Left ventricle myocardium inferior (tissue), 1 donor: ENCODE data around the gene USHBP1. TPM values are rescaled to one million over a fixed set of nuclear protein-coding genes. Genes with fewer than 3 reads are reported as not detected.

Experiments
- DNase-seq: peaks from one replicate; pipeline ENCODE4 v3.0.0-alpha.2; 2020
- H3K27ac ChIP-seq: fragments of 200-600 bp; replicated peaks from 2 replicates; pipeline ENCODE4 v1.8.0; 2021
- H3K27me3 ChIP-seq: fragments of 200-600 bp; 2 replicates; pipeline ENCODE4 v1.8.0; 2021; ENCODE audit warnings: low read depth
- H3K36me3 ChIP-seq: fragments of 200-600 bp; 2 replicates; pipeline ENCODE4 v1.8.0; 2021
- H3K4me1 ChIP-seq: fragments of 200-600 bp; 2 replicates; pipeline ENCODE4 v1.8.0; 2021
- H3K4me3 ChIP-seq: fragments of 200-600 bp; 2 replicates; pipeline ENCODE4 v1.8.0; 2021; ENCODE audit warnings: mild to moderate bottlenecking, moderate library complexity
- H3K9me3 ChIP-seq: fragments of 200-600 bp; replicated peaks from 2 replicates; pipeline ENCODE4 v1.8.0; 2021
- intact Hi-C: fragments of 100-400 bp; cut with micrococcal nuclease; formaldehyde crosslinking; loops from one replicate; pipeline ENCODE4 v1.11.0; 2022
- total RNA-seq: library from RNA; stranded (reverse); fragmentation: NEBNext Ultra II Directional; extraction: Animal tissue kit (Norgen Biotek cat#: 25700); gene quantifications from one replicate; pipeline ENCODE4 v1.2.1, GENCODE V29; 2021
- TF ChIP-seq, protein P1 (sequence below): fragments of 200-600 bp; IDR thresholded peaks from 2 replicates; pipeline ENCODE4 v1.8.0; 2021; ENCODE audit warnings: antibody characterized with exemption, mild to moderate bottlenecking, borderline replicate concordance
- donor health status: DM: no; HTN: yes; CAD: no; lungs with severe emphysema.

Gene USHBP1
- total RNA-seq, 1 donor from 2014 or later, result 7.0 TPM

DNA sequence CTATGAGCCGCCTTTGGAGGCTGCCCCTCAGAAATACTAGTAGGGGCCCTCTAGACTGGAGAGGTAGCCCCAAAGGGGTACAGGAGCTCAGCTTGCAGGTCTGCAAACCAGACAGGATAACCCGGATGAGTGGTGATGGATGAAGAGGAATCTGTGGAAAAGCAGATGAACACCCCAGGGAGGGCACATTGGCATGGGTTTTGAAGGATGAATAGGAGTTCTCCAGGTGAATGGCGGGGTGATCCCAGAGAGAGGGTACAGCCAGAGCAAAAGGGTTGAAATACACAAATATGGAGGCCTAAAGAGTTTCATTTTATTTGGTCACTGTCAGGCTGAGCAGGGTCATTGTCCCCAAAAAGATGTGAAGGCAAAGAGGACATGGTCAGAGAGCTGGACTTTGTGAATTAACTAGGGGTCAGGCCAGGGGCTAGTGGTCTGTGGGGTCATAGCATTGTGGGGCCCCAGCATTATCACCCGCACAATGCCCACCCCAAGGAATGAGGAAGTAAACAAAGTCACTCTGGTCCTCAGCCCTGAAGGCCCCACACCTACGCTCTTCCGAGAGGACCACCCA, 23.6 kb downstream of the USHBP1 start:
- intact Hi-C loops, result no loop called here
- Histone ChIP-seq H3K27ac (peak overlapping the region; percentile 93), H3K36me3 (peaks cover 30% of the 10 kb centered on the region), H3K9me3 (no peaks in the 10 kb centered on the region), H3K4me1 (peaks cover 58% of the 10 kb centered on the region), H3K27me3 (no peaks in the 10 kb centered on the region), H3K4me3 (no peak overlapping the region)
- TF ChIP-seq, protein P1, sequence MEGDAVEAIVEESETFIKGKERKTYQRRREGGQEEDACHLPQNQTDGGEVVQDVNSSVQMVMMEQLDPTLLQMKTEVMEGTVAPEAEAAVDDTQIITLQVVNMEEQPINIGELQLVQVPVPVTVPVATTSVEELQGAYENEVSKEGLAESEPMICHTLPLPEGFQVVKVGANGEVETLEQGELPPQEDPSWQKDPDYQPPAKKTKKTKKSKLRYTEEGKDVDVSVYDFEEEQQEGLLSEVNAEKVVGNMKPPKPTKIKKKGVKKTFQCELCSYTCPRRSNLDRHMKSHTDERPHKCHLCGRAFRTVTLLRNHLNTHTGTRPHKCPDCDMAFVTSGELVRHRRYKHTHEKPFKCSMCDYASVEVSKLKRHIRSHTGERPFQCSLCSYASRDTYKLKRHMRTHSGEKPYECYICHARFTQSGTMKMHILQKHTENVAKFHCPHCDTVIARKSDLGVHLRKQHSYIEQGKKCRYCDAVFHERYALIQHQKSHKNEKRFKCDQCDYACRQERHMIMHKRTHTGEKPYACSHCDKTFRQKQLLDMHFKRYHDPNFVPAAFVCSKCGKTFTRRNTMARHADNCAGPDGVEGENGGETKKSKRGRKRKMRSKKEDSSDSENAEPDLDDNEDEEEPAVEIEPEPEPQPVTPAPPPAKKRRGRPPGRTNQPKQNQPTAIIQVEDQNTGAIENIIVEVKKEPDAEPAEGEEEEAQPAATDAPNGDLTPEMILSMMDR, result no peak
- no peak for DNase-seq

DNA sequence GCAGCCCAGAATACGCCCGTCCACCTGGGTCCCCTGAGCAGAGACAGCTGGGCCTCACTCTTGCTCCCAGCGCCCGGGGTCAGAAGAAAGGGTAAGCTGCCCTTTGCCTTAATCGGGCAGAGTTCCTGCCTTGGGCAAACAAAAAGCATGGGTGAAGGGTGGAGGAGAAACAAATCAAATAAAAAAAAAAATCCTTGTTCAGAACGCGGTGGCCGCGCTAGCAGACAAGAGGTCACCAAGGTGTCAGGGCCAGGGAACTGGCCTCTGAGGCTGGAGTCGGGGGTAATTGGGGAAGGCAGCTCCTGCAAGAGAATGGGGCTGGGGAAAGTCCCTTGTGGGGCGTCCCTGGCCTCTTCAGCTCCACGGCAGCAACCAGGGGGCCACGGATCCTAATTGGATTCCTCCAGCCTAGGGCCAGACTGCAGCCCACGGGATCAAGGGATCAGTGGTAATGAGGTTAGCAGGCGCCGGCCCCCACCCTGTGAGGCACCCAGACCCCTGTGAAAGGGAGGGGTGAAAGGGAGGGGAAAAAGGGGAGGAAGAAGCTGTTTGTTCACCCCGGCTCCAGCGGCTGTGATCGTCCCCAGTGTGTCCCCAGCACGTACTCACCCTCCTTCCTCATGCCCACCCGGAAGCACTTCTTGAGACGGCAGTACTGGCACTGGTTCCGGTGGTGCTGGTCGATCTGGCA, 24.3 kb downstream of the USHBP1 start:
- H3K27me3 ChIP-seq, result no peaks in the 10 kb centered on the region
- H3K9me3 ChIP-seq, result no peaks in the 10 kb centered on the region
- peak overlapping the region; percentile 19 for H3K27ac ChIP-seq
- H3K4me3 ChIP-seq, result no peak overlapping the region
- TF ChIP-seq, protein P1, result no peak
- DNase-seq, result no peak
- intact Hi-C loops, result no loop called here
- H3K4me1 ChIP-seq, result peaks cover 64% of the 10 kb centered on the region
- peaks cover 30% of the 10 kb centered on the region for H3K36me3 ChIP-seq

DNA sequence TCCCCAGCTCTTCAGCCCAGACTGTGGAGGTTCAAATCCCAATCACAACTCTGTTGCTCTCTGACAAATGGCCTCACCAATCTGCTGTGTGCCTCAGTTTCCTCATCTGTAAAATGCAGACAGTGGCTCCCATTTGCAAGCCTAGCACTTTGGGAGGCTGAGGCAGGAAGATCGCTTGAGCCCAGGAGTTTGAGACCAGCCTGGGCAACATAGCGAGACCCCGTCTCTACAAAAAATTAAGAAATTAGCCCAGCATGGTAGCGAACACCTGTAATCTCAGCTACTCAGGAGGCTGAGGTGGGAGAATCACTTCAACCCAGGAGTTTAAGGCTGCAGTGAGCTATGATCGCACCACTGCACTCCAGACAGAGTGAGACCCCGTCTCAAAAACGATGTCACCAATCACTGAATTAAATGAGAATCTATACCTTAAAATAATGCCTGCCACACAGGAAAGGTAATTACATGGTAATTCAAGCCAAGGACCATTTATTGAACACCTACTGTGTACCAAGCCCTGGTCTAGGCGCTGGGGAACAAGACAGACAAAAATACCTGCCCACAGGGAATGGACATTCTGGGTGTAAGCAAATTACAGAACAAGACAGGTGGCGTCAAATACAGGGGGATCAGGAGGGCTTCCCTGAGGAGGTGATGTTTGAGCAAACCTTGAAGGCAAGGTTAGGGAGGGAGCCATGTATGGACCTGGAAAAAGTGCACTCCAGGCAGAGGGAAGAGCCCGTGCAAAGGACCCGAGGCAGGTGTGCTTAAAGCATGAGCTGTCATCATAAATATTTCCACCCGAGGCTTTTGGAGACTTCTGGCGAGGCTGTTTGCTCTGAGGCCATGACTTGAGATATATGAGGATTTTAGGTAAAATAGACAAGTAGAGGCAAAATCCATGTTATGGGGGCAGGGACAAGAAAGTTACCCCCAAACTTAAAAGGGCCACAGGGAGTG, 26.5 kb downstream of the USHBP1 start:
- Histone ChIP-seq H3K9me3 (no peaks in the 10 kb centered on the region), H3K27me3 (no peaks in the 10 kb centered on the region), H3K4me1 (peaks cover 53% of the 10 kb centered on the region), H3K27ac (no peak overlapping the region), H3K4me3 (no peak overlapping the region), H3K36me3 (peaks cover 35% of the 10 kb centered on the region)
- DNase-seq, result no peak
- TF ChIP-seq, protein P1, result no peak
- intact Hi-C loops, result no loop called here

DNA sequence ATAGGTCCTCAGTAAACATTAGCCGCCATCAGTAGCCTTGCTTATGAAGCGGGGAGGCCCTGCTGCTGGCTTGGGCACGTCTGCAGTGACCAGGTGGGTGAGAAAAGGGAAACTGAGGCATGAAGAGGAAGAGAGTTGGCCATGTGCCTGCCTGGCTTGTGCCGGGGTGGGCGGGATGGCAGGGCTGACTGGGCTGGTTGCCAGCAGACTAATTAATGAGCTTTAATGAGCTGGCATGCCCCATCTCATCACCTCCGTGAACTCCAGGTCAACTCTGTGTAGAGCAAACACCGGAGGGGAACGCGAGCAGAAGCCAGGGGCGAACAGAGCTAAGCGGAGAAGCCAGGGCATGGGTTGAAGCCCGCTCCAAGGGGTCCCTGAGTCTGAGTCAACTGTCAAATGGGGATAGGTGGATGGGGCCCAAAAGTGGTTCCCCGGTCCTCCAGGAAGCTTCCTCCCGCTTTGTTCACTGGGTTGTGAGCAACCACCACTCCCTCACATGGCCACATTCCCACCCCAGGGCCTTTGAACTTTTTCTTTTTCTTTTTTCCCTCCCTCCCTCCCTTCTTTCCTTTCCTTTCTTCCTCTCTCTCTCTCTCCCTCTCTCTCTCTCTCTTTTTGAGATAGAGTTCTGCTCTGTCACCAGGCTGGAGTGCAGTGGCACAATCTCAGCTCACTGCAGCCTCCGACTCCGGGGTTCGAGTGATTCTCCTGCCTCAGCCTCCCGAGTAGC, 27.6 kb downstream of the USHBP1 start:
- H3K4me3 ChIP-seq, result peak overlapping the region; percentile 72
- peak overlapping the region; percentile 87 for H3K27ac ChIP-seq
- no peaks in the 10 kb centered on the region for H3K27me3 ChIP-seq
- H3K4me1 ChIP-seq, result peaks cover 43% of the 10 kb centered on the region
- H3K36me3 ChIP-seq, result peaks cover 45% of the 10 kb centered on the region
- TF ChIP-seq, protein P1, result no peak
- DNase-seq, result no peak
- H3K9me3 ChIP-seq, result no peaks in the 10 kb centered on the region
- intact Hi-C loops, result no loop called here
